GM21528 (cell line): Measurements from ENCODE around the gene CLEC4F.

Experiments used
- ATAC-seq: cut with Tn5 transposase; IDR thresholded peaks from one replicate; pipeline ENCODE4 v1.9.1; 2021; ENCODE audit warnings: mild to moderate bottlenecking, moderate library complexity; ENCODE audit not compliant: unreplicated experiment, low FRiP score

CLEC4F gene

GRCh38 chr2:70789304-70790135 is 30.9 kb downstream of the CLEC4F start:
- no peak for ATAC-seq

- no peak for ATAC-seq
Measured at GRCh38 chr2:70785137-70785911, 35.1 kb downstream of the CLEC4F start.

DNA sequence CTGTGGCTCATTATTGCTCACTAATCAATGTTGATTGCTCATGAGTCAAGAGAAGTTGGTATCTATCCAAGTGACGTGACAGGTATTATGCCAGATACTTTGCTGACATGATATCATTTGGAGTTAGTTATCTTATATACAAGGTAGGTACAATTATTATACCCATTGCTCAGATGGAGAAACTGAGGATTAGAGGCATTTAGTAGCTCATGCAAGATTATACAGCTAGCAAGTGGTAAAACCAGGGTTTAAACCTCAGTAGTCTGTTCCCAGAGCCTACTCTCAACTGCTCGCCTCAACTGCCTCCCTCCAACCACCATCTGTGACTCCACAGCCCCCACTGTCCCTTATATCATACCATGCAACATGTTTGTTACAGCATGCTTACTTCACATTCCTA is 36.1 kb downstream of the CLEC4F start:
- ATAC-seq: no peak

GRCh38 chr2:70779911-70780545 is 40.4 kb downstream of the CLEC4F start:
- no peak for ATAC-seq

DNA sequence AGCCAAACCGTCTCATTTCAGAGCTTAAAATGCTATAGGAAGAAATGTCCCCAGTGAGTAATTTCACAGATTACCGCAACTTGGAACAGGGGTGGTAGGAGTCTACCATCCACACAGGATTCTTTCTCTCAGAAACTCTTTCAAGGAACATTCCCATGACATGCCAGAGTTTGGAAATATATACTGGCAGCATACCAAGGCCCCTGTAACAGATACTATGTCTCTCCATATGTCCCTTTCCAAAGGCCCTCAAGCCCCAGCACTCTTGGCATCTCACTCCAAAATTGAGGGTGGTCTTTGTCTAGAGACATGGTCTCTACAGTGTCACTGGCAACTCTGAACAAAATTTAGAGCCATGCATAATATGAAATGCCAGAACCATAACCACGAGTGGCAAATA is 40.9 kb downstream of the CLEC4F start:
- ATAC-seq: no peak

DNA sequence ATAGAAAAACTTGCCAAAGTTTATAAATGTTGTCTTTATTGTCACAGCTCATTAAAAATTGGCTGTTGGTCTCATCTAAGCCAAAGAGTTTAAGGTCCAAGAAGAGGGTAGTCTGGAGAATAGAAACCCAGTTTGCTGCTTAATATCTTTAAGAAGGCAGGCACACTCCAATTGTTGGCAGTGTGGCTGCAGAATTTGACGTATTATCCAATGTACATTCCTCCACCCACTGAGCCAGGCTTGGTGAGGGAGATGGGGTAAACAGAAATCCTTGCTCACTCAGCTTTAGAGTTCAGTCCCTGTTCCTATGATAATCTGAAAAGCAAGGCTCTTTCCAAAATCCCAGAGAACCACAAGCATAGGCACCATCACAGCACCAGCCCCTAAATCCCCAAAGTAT is 41.7 kb downstream of the CLEC4F start:
- no peak for ATAC-seq

DNA sequence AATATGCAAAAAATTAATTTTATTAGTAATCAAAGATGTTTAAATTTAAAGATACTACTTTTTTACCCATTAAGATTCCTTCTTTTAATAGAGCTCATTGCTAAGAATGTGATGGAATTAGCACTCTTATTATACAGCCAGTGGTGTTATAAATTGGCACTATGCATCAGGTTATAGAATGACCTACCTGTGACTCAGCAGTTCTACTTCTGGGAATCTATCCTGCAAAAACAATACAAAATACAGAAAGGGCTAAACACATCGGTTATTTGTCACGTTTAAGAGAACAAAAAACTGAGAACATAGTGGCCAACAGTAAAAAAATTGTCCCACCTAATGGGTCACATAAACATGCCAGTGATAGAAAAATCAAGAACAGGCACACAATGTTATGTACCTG is 42.9 kb downstream of the CLEC4F start:
- no peak for ATAC-seq

DNA sequence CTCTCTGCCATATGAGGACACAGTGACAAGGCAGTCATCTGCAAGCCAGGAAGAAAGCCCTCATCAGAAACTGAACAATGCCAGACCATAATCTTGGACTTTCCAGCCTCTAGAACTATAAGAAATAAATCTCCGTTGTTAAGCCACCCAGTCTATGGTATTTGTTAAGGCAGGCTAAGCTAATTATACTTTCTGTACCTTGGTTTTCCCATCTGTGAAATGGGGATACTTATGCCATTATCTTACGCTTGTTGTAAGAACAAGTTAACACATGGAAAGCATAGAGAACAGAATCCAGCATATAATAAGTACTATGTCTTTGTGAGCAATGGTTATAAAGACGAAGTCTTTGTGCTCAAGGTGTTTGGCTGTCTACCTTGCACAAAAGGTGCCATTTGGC is 44.1 kb downstream of the CLEC4F start:
- ATAC-seq: no peak

GRCh38 chr2:70775141-70775540 is 45.3 kb downstream of the CLEC4F start:
- ATAC-seq: no peak

GRCh38 chr2:70772486-70773155 is 47.8 kb downstream of the CLEC4F start:
- ATAC-seq: no peak

- ATAC-seq: no peak
Measured at GRCh38 chr2:70771446-70771845, 49.0 kb downstream of the CLEC4F start.

DNA sequence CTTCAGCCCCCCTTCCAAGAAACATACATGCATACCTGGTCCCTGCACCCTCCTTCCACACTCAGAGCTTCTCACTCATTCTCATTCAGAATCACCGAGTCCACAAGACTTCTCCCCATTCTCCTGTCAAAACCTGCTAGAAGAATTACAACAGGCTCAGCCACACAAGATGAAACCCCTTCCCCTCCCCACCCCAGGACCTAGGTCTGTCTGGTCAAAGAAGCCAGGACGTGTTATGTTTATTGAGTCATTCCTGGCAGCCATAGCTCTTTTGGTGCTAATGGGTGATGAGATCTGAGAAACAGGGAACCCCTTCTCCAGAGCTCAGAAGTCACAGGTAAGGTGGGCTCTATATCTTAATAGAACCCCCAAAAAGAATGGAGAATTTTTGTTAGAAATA is 50.9 kb downstream of the CLEC4F start:
- ATAC-seq: no peak

- ATAC-seq: no peak
Measured at GRCh38 chr2:70768590-70769085, 51.8 kb downstream of the CLEC4F start.

DNA sequence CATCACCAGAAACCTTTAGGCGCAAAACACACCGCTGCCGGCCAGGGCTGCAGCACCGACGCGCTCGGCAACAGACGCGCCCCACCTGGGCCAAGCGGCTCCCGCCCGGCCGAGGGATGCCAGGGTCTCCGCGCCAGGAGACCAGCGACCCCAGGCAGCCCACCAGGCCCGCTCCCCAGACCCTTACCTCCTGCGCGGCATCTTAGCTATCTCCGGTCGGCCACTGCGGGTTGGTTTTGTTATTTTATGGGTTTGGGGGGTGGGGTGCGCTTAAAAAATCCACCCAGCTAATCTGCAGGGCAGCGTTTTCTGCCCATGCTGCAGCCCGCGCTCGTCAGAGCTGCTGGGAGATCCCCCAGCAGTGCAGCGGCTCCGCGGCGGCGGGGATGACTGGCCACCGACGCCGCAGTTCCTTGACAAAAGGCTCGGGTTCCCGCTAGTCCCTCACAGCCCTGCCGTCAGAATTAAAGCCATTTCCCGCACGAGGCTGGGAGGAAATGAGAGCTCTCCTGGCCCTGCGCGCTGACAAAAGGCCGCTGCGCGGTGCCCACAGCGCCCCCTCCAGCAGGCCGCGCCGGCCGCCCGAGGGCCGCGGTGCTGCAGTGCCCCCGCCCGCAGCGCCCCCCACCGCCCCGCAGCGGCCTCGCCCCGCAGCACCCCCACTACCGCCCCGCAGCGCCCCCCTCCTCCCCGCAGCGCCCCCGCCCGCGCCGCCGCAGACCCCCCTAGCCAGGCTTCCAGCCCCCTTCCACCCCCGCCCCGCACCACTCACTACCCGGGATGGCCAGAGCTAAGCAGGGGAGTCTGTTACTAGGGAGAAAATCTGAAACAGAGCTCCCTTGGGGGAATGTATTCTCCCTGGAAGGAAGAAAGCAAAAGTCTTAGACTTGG is 52.5 kb downstream of the CLEC4F start, which contains the start of gene ADD2:
TSS of gene ADD2 (minus strand) at position 502 of the 891 bp plus-strand sequence. CDS start 61,792 bp downstream, outside the sequence.
- no peak for ATAC-seq

GRCh38 chr2:70767079-70767698 is 53.2 kb downstream of the CLEC4F start:
- ATAC-seq: no peak

DNA sequence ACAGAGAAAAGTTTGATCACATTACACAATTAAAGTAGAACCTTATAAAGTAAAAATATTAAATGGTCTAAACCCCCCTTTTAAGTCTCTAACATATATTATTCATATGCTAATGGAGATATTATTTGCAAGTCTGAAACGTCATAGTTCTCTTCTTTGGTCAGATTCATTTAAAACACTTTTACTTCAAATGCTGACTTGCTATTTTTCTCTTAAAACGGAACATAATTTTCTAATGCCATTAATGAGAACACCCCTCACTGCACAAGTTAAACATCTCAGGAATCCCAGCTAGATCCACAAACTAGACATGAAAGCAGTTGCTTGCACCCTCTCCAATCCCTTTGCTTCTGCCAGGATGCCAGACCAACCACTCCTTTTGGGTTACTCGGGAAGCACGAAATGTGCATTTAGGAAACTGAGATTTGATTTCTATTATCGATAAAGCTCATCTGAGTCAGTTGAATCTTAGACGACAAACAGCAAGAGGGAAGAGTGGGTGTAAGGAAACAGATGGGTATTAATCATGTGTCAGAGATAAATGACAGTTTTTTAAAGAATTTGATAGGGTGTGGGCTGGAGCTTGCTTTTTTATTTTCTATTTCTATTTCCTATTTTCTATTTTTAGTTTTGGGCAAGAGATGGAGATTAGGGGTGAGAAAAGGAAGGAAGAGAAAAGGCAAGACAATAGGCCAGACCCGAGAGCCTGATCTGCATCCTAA is 53.9 kb downstream of the CLEC4F start:
- ATAC-seq: no peak

- ATAC-seq: no peak
Measured at GRCh38 chr2:70765507-70765906, 54.9 kb downstream of the CLEC4F start.

GRCh38 chr2:70759446-70759845 is 61.0 kb downstream of the CLEC4F start:
- ATAC-seq: no peak
